ENCODE data around the gene HIC1.

The HIC1 gene

GRCh38 chr17:2040219-2040827 is 14.6 kb upstream of the HIC1 start:
- no peak for ATAC-seq
- no peak for TF ChIP-seq RARB (CRISPR knock-in tag; IDR thresholded peaks at IDR 0.05)
- TF ChIP-seq TCF4 (CRISPR knock-in tag; IDR thresholded peaks at IDR 0.05; ENCODE audit: borderline replicate concordance) = no peak
- no peak for TF ChIP-seq TOX (CRISPR knock-in tag; IDR thresholded peaks at IDR 0.05; ENCODE audit: borderline replicate concordance)
- no peak for TF ChIP-seq ZNF8 (CRISPR knock-in tag; IDR thresholded peaks at IDR 0.05)
- no peak for TF ChIP-seq SNAI2 (CRISPR knock-in tag; IDR thresholded peaks at IDR 0.05)
- TF ChIP-seq ZNF565 (CRISPR knock-in tag; conservative IDR thresholded peaks at IDR 0.05; ENCODE audit: low read depth) = no peak
- TF ChIP-seq CREB5 (CRISPR knock-in tag; IDR thresholded peaks at IDR 0.05; ENCODE audit: low read depth) = no peak
- no peak for TF ChIP-seq TSHZ2 (CRISPR knock-in tag; IDR thresholded peaks at IDR 0.05)
- no peak for TF ChIP-seq ZC3H10 (CRISPR knock-in tag; IDR thresholded peaks at IDR 0.05)
- TF ChIP-seq PPARA (CRISPR knock-in tag; IDR thresholded peaks at IDR 0.05; ENCODE audit: borderline replicate concordance) = no peak
- TF ChIP-seq ZNF70 (CRISPR knock-in tag; IDR thresholded peaks at IDR 0.05) = no peak
- TF ChIP-seq CSDC2 (CRISPR knock-in tag; IDR thresholded peaks at IDR 0.05) = no peak
- TF ChIP-seq ISL1 (CRISPR knock-in tag; IDR thresholded peaks at IDR 0.05) = no peak
- no peak for TF ChIP-seq POU6F1 (CRISPR knock-in tag; IDR thresholded peaks at IDR 0.05; ENCODE audit: borderline replicate concordance, low read depth)
- no peak for TF ChIP-seq ESRRG (CRISPR knock-in tag; IDR thresholded peaks at IDR 0.05)
- TF ChIP-seq ZFP30 (CRISPR knock-in tag; IDR thresholded peaks at IDR 0.05) = no peak
- TF ChIP-seq ARNTL (CRISPR knock-in tag; IDR thresholded peaks at IDR 0.05; ENCODE audit: borderline replicate concordance, low read depth) = no peak
- no peak for TF ChIP-seq GLIS3 (CRISPR knock-in tag; IDR thresholded peaks at IDR 0.05)

- TF ChIP-seq SNAI2 (CRISPR knock-in tag; IDR thresholded peaks at IDR 0.05) (no peak), CREB5 (CRISPR knock-in tag; IDR thresholded peaks at IDR 0.05; ENCODE audit: low read depth) (no peak), TOX (CRISPR knock-in tag; IDR thresholded peaks at IDR 0.05; ENCODE audit: borderline replicate concordance) (no peak), ZNF8 (CRISPR knock-in tag; IDR thresholded peaks at IDR 0.05) (no peak), RARB (CRISPR knock-in tag; IDR thresholded peaks at IDR 0.05) (no peak)
- no peak; the same call in 2 of the 3 replicates for ATAC-seq
Measured at GRCh38 chr17:2040942-2041560, 13.9 kb upstream of the HIC1 start.

- peak; percentile 37; the same call in 1 of the 2 replicates for TF ChIP-seq GLIS3 (CRISPR knock-in tag; IDR thresholded peaks at IDR 0.05)
- TF ChIP-seq ZNF70 (CRISPR knock-in tag; IDR thresholded peaks at IDR 0.05) = 0 out of 2 replicates have a peak, but pooled peaks have one; percentile 17
- no peak for TF ChIP-seq ESRRG (CRISPR knock-in tag; IDR thresholded peaks at IDR 0.05)
- TF ChIP-seq CREB5 (CRISPR knock-in tag; IDR thresholded peaks at IDR 0.05; ENCODE audit: low read depth) = no peak
- no peak for TF ChIP-seq TOX (CRISPR knock-in tag; IDR thresholded peaks at IDR 0.05; ENCODE audit: borderline replicate concordance)
- TF ChIP-seq POU6F1 (CRISPR knock-in tag; IDR thresholded peaks at IDR 0.05; ENCODE audit: borderline replicate concordance, low read depth) = no peak
- peak; percentile 60; the same call in 1 of the 2 replicates for TF ChIP-seq ZC3H10 (CRISPR knock-in tag; IDR thresholded peaks at IDR 0.05)
Measured at GRCh38 chr17:2041561-2042389, 13.1 kb upstream of the HIC1 start, which contains the start of gene OVCA2. Gene OVCA2 (plus strand): TSS chr17:2042022. CDS start chr17:2042048, 26 bp downstream.

More at GRCh38 chr17:2041561-2042389, 13.1 kb upstream of the HIC1 start, which contains the start of gene OVCA2:
- peak; percentile 89 for ATAC-seq
